Measurements from ENCODE around the gene NHLH1. TPM values are rescaled to one million over a fixed set of nuclear protein-coding genes. Genes with fewer than 3 reads are reported as not detected.

NHLH1 gene
- polyA plus RNA-seq, 3 donors: 1.0 TPM; not detected in 2

GRCh38 chr1:160371346-160371631, 4.4 kb downstream of the NHLH1 start:
- Histone ChIP-seq H3K36me3 (replicated peaks in 1 of 2; ENCODE audit: control insufficient read depth in 1 of 2, insufficient read depth in 2 of 2, low read length in 2 of 2) (no peaks in the 10 kb centered on the region), H3K27ac (ENCODE audit: low read depth in 1 of 2, low read length in 2 of 2) (no peak overlapping the region), H3K9ac (ENCODE audit: insufficient read depth, low read length, poor library complexity, severe bottlenecking) (no peak overlapping the region), H4K20me1 (ENCODE audit: insufficient read depth, low read length) (no peaks in the 10 kb centered on the region), H3K27me3 (ENCODE audit: control insufficient read depth in 2 of 2, insufficient read depth in 2 of 2, low read length in 2 of 2) (peaks cover 0 to 3% of the 10 kb centered on the region in 2 donors), H3K4me2 (replicated peaks; ENCODE audit: extremely low read depth, low read length, poor library complexity, severe bottlenecking) (no peak overlapping the region), H3K9me3 (replicated peaks in 1 of 2; ENCODE audit: control insufficient read depth in 1 of 2, insufficient read depth in 1 of 2, low read length in 2 of 2) (no peaks in the 10 kb centered on the region), H3K4me1 (ENCODE audit: control insufficient read depth in 1 of 2, insufficient read depth in 2 of 2, low read length in 2 of 2) (peaks cover 25 to 33% of the 10 kb centered on the region in 2 donors), H3K4me3 (replicated peaks in 1 of 3; ENCODE audit: low read depth in 2 of 3, low read length in 3 of 3) (no peak overlapping the region), H2AFZ (ENCODE audit: insufficient read depth, low read depth, low read length, poor library complexity, severe bottlenecking) (no peak overlapping the region), H3K79me2 (ENCODE audit: insufficient read depth, low read length) (no peaks in the 10 kb centered on the region)
- H3K9me3 Mint-ChIP-seq: peaks cover 0 to 2% (median 0%) of the 10 kb centered on the region in 7 donors
- H3K27ac Mint-ChIP-seq: no peak overlapping the region
- DNase-seq: no peak
- peaks cover 6 to 13% (median 9%) of the 10 kb centered on the region in 3 donors for H3K27me3 Mint-ChIP-seq (ENCODE audit: low read depth in 3 of 3)
- H3K4me1 Mint-ChIP-seq: peaks cover 39% of the 10 kb centered on the region
- H3K36me3 Mint-ChIP-seq: no peaks in the 10 kb centered on the region
- intact Hi-C loops (cut with micrococcal nuclease): no loop called here
- no peak overlapping the region for H3K4me3 Mint-ChIP-seq
- TF ChIP-seq, protein P1, sequence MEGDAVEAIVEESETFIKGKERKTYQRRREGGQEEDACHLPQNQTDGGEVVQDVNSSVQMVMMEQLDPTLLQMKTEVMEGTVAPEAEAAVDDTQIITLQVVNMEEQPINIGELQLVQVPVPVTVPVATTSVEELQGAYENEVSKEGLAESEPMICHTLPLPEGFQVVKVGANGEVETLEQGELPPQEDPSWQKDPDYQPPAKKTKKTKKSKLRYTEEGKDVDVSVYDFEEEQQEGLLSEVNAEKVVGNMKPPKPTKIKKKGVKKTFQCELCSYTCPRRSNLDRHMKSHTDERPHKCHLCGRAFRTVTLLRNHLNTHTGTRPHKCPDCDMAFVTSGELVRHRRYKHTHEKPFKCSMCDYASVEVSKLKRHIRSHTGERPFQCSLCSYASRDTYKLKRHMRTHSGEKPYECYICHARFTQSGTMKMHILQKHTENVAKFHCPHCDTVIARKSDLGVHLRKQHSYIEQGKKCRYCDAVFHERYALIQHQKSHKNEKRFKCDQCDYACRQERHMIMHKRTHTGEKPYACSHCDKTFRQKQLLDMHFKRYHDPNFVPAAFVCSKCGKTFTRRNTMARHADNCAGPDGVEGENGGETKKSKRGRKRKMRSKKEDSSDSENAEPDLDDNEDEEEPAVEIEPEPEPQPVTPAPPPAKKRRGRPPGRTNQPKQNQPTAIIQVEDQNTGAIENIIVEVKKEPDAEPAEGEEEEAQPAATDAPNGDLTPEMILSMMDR (IDR thresholded peaks at IDR 0.05): no peak

DNA sequence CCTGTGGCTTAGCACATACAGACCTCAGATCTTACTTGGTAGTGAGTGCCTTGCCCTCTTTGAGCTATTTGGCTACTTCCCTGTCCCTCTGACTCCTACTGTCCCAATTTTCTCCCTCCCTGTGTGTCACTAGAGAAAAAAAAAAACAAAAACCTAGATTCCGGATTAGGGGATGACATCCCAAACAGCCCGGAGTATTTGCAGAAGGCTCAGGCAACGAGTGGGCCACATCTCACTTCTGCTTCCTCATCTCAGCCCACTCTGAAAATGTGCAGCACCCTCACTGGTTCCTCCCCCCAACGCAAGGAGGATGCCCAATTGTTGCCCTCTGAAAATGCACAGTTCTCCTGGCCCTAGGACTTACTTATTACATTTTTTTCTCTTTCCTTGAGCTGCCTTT, 4.9 kb downstream of the NHLH1 start:
- intact Hi-C loops (cut with micrococcal nuclease): no loop called here

More for the DNA sequence above, 4.9 kb downstream of the NHLH1 start:
- H3K4me3 Mint-ChIP-seq: no peak overlapping the region
- no peaks in the 10 kb centered on the region for H3K36me3 Mint-ChIP-seq
- DNase-seq: no peak
- Histone ChIP-seq H2AFZ (ENCODE audit: insufficient read depth, low read depth, low read length, poor library complexity, severe bottlenecking) (no peak overlapping the region), H4K20me1 (ENCODE audit: insufficient read depth, low read length) (no peaks in the 10 kb centered on the region), H3K36me3 (replicated peaks in 1 of 2; ENCODE audit: control insufficient read depth in 1 of 2, insufficient read depth in 2 of 2, low read length in 2 of 2) (no peaks in the 10 kb centered on the region), H3K4me1 (ENCODE audit: control insufficient read depth in 1 of 2, insufficient read depth in 2 of 2, low read length in 2 of 2) (peaks cover 28 to 37% of the 10 kb centered on the region in 2 donors), H3K79me2 (ENCODE audit: insufficient read depth, low read length) (no peaks in the 10 kb centered on the region), H3K9ac (ENCODE audit: insufficient read depth, low read length, poor library complexity, severe bottlenecking) (no peak overlapping the region), H3K27ac (ENCODE audit: low read depth in 1 of 2, low read length in 2 of 2) (no peak overlapping the region), H3K4me3 (replicated peaks in 1 of 3; ENCODE audit: low read depth in 2 of 3, low read length in 3 of 3) (no peak overlapping the region), H3K4me2 (replicated peaks; ENCODE audit: extremely low read depth, low read length, poor library complexity, severe bottlenecking) (no peak overlapping the region), H3K9me3 (replicated peaks in 1 of 2; ENCODE audit: control insufficient read depth in 1 of 2, insufficient read depth in 1 of 2, low read length in 2 of 2) (no peaks in the 10 kb centered on the region), H3K27me3 (ENCODE audit: control insufficient read depth in 2 of 2, insufficient read depth in 2 of 2, low read length in 2 of 2) (peaks cover 0 to 3% of the 10 kb centered on the region in 2 donors)
- H3K27me3 Mint-ChIP-seq (ENCODE audit: low read depth in 3 of 3): peaks cover 6 to 13% (median 9%) of the 10 kb centered on the region in 3 donors
- H3K27ac Mint-ChIP-seq: peak overlapping the region in 1 of 7 donors; percentile 62
- TF ChIP-seq, protein P1 (IDR thresholded peaks at IDR 0.05): no peak
- H3K4me1 Mint-ChIP-seq: peaks cover 43% of the 10 kb centered on the region
- H3K9me3 Mint-ChIP-seq: peaks cover 0 to 2% (median 0%) of the 10 kb centered on the region in 7 donors
- WGBS (ENCODE audit: insufficient coverage): 21% methylated on average over 4 of the region's 4 CpGs

Measured in CD14-positive monocyte (primary cell).